H1 (cell line): ENCODE results near the gene UMAD1. TPM values are rescaled to one million over a fixed set of nuclear protein-coding genes. Genes with fewer than 3 reads are reported as not detected.

Source experiments
- CTCF ChIA-PET: fragments of 300-600 bp; sonication (Branson Sonifier 250); formaldehyde crosslinking; loops from one replicate; lab custom pipeline; 2021; ENCODE audit not compliant: partially characterized antibody; lab: Charles Lee
- POLR2A ChIA-PET: fragments of 300-600 bp; sonication (Branson Sonifier 250); formaldehyde crosslinking; loops from one replicate; lab custom pipeline; 2021; ENCODE audit warnings: inconsistent platforms; ENCODE audit not compliant: partially characterized antibody; lab: Charles Lee
- DNase-seq, 2 experiments: peaks; one replicate each; pipeline versions ENCODE4 v3.0.0 to v3.0.0-alpha.2; 2010 to 2022; ENCODE audit warnings: low spot score in 2 of 2, low read depth in 1 of 2, mixed read lengths in 1 of 2
- FAIRE-seq: peaks from 2 replicates; lab custom pipeline; 2011; peaks lifted over from hg19 to GRCh38; lab: Jason Lieb, UNC
- H2AFZ ChIP-seq: 2 replicates; pipeline ENCODE4 v1.8.1; 2012; ENCODE audit warnings: low read length, inconsistent platforms
- H2AK5ac ChIP-seq: 2 replicates; pipeline ENCODE4 v1.6.1; 2013; ENCODE audit warnings: low read depth, low read length
- H2BK120ac ChIP-seq: replicated peaks from 2 replicates; pipeline ENCODE3; 2013; ENCODE audit warnings: low read depth, low read length, inconsistent platforms
- H2BK12ac ChIP-seq: 2 replicates; pipeline ENCODE4 v1.6.1; 2013; ENCODE audit warnings: low read depth, low read length
- H2BK15ac ChIP-seq: 2 replicates; pipeline ENCODE4 v1.6.1; 2013; ENCODE audit warnings: low read length
- H2BK20ac ChIP-seq: 2 replicates; pipeline ENCODE4 v1.6.1; 2013; ENCODE audit warnings: low read length
- H2BK5ac ChIP-seq: 2 replicates; pipeline ENCODE4 v1.6.1; 2013; ENCODE audit warnings: low read depth, low read length
- H3K14ac ChIP-seq: 2 replicates; pipeline ENCODE4 v1.6.1; 2013; ENCODE audit warnings: inconsistent platforms; ENCODE audit not compliant: insufficient read length
- H3K18ac ChIP-seq: 2 replicates; pipeline ENCODE4 v1.6.1; 2013; ENCODE audit warnings: low read length; ENCODE audit errors: extremely low read depth
- H3K23ac ChIP-seq: 2 replicates; pipeline ENCODE4 v1.6.1; 2013; ENCODE audit warnings: inconsistent platforms; ENCODE audit not compliant: insufficient read length
- H3K23me2 ChIP-seq: 2 replicates; pipeline ENCODE4 v1.6.1; 2013; ENCODE audit warnings: low read depth, low read length
- H3K27ac ChIP-seq: 2 replicates; pipeline ENCODE4 v1.6.1; 2011; ENCODE audit warnings: low read depth, low read length, inconsistent platforms
- H3K27me3 ChIP-seq, 4 experiments: replicated peaks in 1 of 4; 1 replicate in 1 of 4; 2 replicates in 3 of 4; pipeline versions ENCODE4 v1.6.1 to v1.8.1; 2011 to 2013; ENCODE audit warnings: low read length in 3 of 4, mild to moderate bottlenecking in 3 of 4, inconsistent platforms in 2 of 4, mixed read lengths in 2 of 4, moderate library complexity in 1 of 4; ENCODE audit not compliant: control insufficient read depth in 3 of 4, insufficient read depth in 3 of 4; ENCODE audit errors: extremely low read depth in 1 of 4
- H3K36me3 ChIP-seq, 4 experiments: 2 replicates each; pipeline versions ENCODE4 v1.6.1 to v1.8.1; 2011 to 2013; ENCODE audit warnings: mild to moderate bottlenecking in 4 of 4, low read length in 3 of 4, moderate library complexity in 2 of 4, control low read depth in 1 of 4, inconsistent platforms in 1 of 4; ENCODE audit not compliant: insufficient read depth in 4 of 4, control insufficient read depth in 2 of 4
- H3K4ac ChIP-seq: replicated peaks from 2 replicates; pipeline ENCODE3; 2013; ENCODE audit warnings: low read length, low read depth, mixed read lengths, inconsistent platforms; ENCODE audit not compliant: insufficient read length
- H3K4me1 ChIP-seq, 4 experiments: replicated peaks in 1 of 4; 1 replicate in 1 of 4; 2 replicates in 3 of 4; pipeline versions ENCODE4 v1.6.1 to v1.8.1; 2011 to 2013; ENCODE audit warnings: low read length in 3 of 4, inconsistent platforms in 2 of 4, mixed read lengths in 1 of 4; ENCODE audit not compliant: insufficient read depth in 4 of 4, control insufficient read depth in 3 of 4
- H3K4me2 ChIP-seq, 2 experiments: 2 replicates each; pipeline versions ENCODE4 v1.6.1 to v1.8.1; 2011 to 2013; ENCODE audit warnings: low read depth in 2 of 2, low read length in 2 of 2, control low read depth in 1 of 2, inconsistent platforms in 1 of 2, mild to moderate bottlenecking in 1 of 2; ENCODE audit not compliant: insufficient read depth in 1 of 2
- H3K4me3 ChIP-seq, 4 experiments: fragments of 200-600, 300-600 bp in 1 of 4; sonication (generic), shearing (Covaris generic), sonication (Bioruptor Twin) in 1 of 4; 2 replicates each; pipeline versions ENCODE4 v1.5.1 to v1.8.1; 2011 to 2016; ENCODE audit warnings: low read length in 4 of 4, low read depth in 3 of 4, control low read depth in 2 of 4, inconsistent platforms in 2 of 4, mild to moderate bottlenecking in 2 of 4, mixed read lengths in 1 of 4, moderate library complexity in 1 of 4; ENCODE audit not compliant: insufficient read depth in 2 of 4; ENCODE audit errors: extremely low read depth in 1 of 4
- H3K56ac ChIP-seq: replicated peaks from 2 replicates; pipeline ENCODE3; 2013; ENCODE audit warnings: low read depth, mild to moderate bottlenecking, mixed read lengths, low read length, inconsistent platforms; ENCODE audit not compliant: insufficient read length
- H3K79me1 ChIP-seq: 2 replicates; pipeline ENCODE4 v1.6.1; 2013; ENCODE audit warnings: low read depth, low read length, control low read depth
- H3K79me2 ChIP-seq, 2 experiments: 2 replicates each; pipeline versions ENCODE4 v1.6.1 to v1.8.1; 2012 to 2013; ENCODE audit warnings: low read length in 2 of 2, mild to moderate bottlenecking in 2 of 2, inconsistent platforms in 1 of 2; ENCODE audit not compliant: insufficient read depth in 2 of 2, control insufficient read depth in 1 of 2
- H3K9ac ChIP-seq, 4 experiments: replicated peaks in 1 of 4; 1 replicate in 1 of 4; 2 replicates in 3 of 4; pipeline versions ENCODE4 v1.6.1 to v1.8.1; 2011 to 2013; ENCODE audit warnings: low read depth in 3 of 4, low read length in 3 of 4, control low read depth in 2 of 4, mild to moderate bottlenecking in 2 of 4, moderate library complexity in 2 of 4, inconsistent platforms in 1 of 4; ENCODE audit errors: extremely low read depth in 1 of 4
- H3K9me3 ChIP-seq, 2 experiments: 2 replicates each; pipeline versions ENCODE4 v1.6.1 to v1.8.1; 2012 to 2013; ENCODE audit warnings: mild to moderate bottlenecking in 2 of 2, moderate library complexity in 2 of 2, control low read depth in 1 of 2, inconsistent platforms in 1 of 2, low read depth in 1 of 2, low read length in 1 of 2, mixed read lengths in 1 of 2; ENCODE audit not compliant: insufficient read depth in 2 of 2
- H4K20me1 ChIP-seq, 2 experiments: replicated peaks in 1 of 2; 2 replicates each; pipeline versions ENCODE3 to v1.8.1; 2011 to 2013; ENCODE audit warnings: inconsistent platforms in 2 of 2, low read length in 2 of 2, mild to moderate bottlenecking in 1 of 2; ENCODE audit not compliant: insufficient read depth in 2 of 2, control insufficient read depth in 1 of 2
- H4K5ac ChIP-seq: 2 replicates; pipeline ENCODE4 v1.6.1; 2013; ENCODE audit warnings: low read length, low read depth, mixed read lengths, inconsistent platforms; ENCODE audit not compliant: insufficient read length
- H4K8ac ChIP-seq: 2 replicates; pipeline ENCODE4 v1.8.0; 2013; ENCODE audit warnings: mild to moderate bottlenecking, moderate library complexity, low read length, inconsistent platforms; ENCODE audit not compliant: insufficient read depth; ENCODE audit errors: extremely low read depth
- H4K91ac ChIP-seq: replicated peaks from 2 replicates; pipeline ENCODE3; 2013; ENCODE audit warnings: low read length, mixed read lengths, inconsistent platforms; ENCODE audit not compliant: insufficient read length
- GTF2F1 ChIP-seq: IDR thresholded peaks from 2 replicates; pipeline ENCODE4 v1.6.1; 2012; ENCODE audit warnings: low read depth, low read length, improper control_type of control experiment, borderline replicate concordance
- WGBS, 2 experiments: shearing (Covaris generic) in 1 of 2; methylation state at CpG; one replicate each; pipeline versions ENCODE4 v1.1.6 to v1.1.7; 2013 to 2015; ENCODE audit warnings: low lambda C conversion rate in 2 of 2, mixed read lengths in 2 of 2, inconsistent platforms in 1 of 2, low coverage in 1 of 2, missing lambda C conversion rate in 1 of 2; ENCODE audit not compliant: insufficient replicate concordance in 2 of 2, insufficient coverage in 1 of 2, insufficient read length in 1 of 2; ENCODE audit errors: extremely low coverage in 1 of 2, missing lambda C conversion rate in 1 of 2; 5-methylcytosine and 5-hydroxymethylcytosine counted together
- polyA plus RNA-seq, 7 experiments: library from polyadenylated mRNA; depleted of rRNA in 3 of 7; stranded (reverse) in 5 of 7; unstranded in 2 of 7; fragments of >200 nt in 5 of 7; fragments of 200-250 nt in 2 of 7; gene quantifications; 1 replicate in 5 of 7; 2 replicates in 1 of 7; 4 replicates in 1 of 7; pipeline versions ENCODE4 v1.2.1 to v1.2.3, GENCODE V29; 2011 to 2013; ENCODE audit warnings: missing spikeins in 2 of 7, mixed read lengths in 2 of 7
- total RNA-seq: library from RNA; stranded (reverse); fragmentation: NEBNext Ultra II Directional; extraction: Animal tissue kit (Norgen Biotek cat#: 25700); gene quantifications from 2 replicates; pipeline ENCODE4 v1.2.1, GENCODE V29; 2021

UMAD1 gene
- total and polyA plus RNA-seq, 2 of the 8 experiments (the other 6 are each of a cell fraction or from before 2014, with no cell fraction given), result 10.4 to 12.3 TPM

DNA sequence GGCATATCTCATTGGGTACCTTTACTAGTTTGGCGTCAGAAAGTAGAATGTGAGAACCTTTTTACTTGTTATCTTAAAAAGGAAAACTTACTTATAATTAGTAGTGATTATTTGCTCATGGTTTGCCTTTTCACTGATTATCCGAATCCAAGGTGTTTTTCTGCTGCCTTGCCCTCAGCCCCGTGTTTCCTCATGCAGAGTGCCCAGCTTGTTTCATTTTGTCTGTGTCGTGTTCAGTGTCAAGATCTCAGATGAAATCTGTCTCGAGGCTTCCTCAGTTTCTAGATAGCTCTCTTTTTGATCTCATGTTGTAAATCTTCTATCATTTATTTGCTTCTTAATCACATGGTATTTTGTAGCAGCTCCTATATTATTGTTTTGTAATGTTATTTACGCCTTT, 47.8 kb downstream of the UMAD1 start:
- Histone ChIP-seq H2BK12ac (no peak overlapping the region), H3K4me3 (no peak overlapping the region), H3K9me3 (no peaks in the 10 kb centered on the region), H3K27ac (no peak overlapping the region), H3K56ac (no peak overlapping the region), H3K4me2 (no peak overlapping the region), H2BK120ac (no peak overlapping the region), H2BK5ac (no peak overlapping the region), H2AK5ac (no peak overlapping the region)
- 70% methylated on average over 6 of the region's 6 CpGs; no CpG with 5 or more reads in 1 of the 2 experiments for whole genome bisulfite sequencing, 2 experiments
- FAIRE-seq, result no peak
- no peak for TF ChIP-seq GTF2F1
- TF ChIP-seq, all 59 proteins: peak for 0
- ChIA-PET CTCF (interaction anchor here (0.9 to 1.2 kb wide), 3 partner anchors 10 to 608 kb away, joined by 3 read pairs; no protein-coding TSS in a partner anchor), POLR2A (no interaction called here)
- Histone ChIP-seq H3K14ac (no peak overlapping the region), H2BK15ac (no peak overlapping the region), H3K23ac (no peak overlapping the region), H2BK20ac (no peak overlapping the region), H4K8ac (no peak overlapping the region), H4K20me1 (no peaks in the 10 kb centered on the region), H2AFZ (no peak overlapping the region), H3K23me2 (no peaks in the 10 kb centered on the region), H4K91ac (no peak overlapping the region), H3K79me2 (no peaks in the 10 kb centered on the region), H3K4ac (no peak overlapping the region), H3K27me3 (no peaks in the 10 kb centered on the region), H4K5ac (no peak overlapping the region), H3K18ac (no peak overlapping the region), H3K36me3 (no peaks in the 10 kb centered on the region), H3K9ac (no peak overlapping the region), H3K4me1 (peaks cover 0 to 3% (median 0%) of the 10 kb centered on the region in 4 experiments; a peak in 1 of 7 replicates), H3K79me1 (no peaks in the 10 kb centered on the region)
- DNase-seq, result no peak
